Vagina (tissue), 2 donors: Measurements from ENCODE around the gene CETN1.

Experiments
- POLR2A ChIP-seq, 2 donors: fragments of 450-650 bp; IDR thresholded peaks; one replicate each; pipeline ENCODE4 v1.6.1; 2017; ENCODE audit warnings: antibody characterized with exemption in 2 of 2, mild to moderate bottlenecking in 2 of 2, moderate library complexity in 2 of 2
- TF ChIP-seq, protein P1 (sequence below), 3 experiments: fragments of 450-650 bp in 2 of 3; fragments of 200-600 bp in 1 of 3; sonication (generic) in 1 of 3; IDR thresholded peaks; one replicate each; pipeline ENCODE4 v1.5.1; 2017 to 2019; ENCODE audit warnings: antibody characterized with exemption in 3 of 3, mild to moderate bottlenecking in 2 of 3, moderate library complexity in 2 of 3

DNA sequence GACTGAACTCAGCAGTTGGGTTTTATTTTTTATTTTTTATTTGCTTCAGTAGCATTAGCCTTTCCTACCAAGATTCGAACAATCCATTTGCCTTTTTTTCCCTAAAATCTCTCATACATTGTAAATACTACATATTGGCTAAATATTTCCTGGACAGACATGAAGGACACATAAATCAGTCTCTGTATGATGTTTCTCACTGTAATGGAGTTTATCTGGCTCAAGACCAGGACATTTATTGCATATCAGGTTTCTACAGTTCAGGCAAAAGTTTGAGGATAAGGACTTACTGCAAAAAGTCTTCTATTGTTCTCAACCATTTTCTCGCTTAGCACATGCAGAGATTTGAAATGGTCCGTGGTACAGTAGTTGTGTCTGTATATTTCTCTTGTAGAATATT, 19.9 kb downstream of the CETN1 start:
- TF ChIP-seq, protein P1, sequence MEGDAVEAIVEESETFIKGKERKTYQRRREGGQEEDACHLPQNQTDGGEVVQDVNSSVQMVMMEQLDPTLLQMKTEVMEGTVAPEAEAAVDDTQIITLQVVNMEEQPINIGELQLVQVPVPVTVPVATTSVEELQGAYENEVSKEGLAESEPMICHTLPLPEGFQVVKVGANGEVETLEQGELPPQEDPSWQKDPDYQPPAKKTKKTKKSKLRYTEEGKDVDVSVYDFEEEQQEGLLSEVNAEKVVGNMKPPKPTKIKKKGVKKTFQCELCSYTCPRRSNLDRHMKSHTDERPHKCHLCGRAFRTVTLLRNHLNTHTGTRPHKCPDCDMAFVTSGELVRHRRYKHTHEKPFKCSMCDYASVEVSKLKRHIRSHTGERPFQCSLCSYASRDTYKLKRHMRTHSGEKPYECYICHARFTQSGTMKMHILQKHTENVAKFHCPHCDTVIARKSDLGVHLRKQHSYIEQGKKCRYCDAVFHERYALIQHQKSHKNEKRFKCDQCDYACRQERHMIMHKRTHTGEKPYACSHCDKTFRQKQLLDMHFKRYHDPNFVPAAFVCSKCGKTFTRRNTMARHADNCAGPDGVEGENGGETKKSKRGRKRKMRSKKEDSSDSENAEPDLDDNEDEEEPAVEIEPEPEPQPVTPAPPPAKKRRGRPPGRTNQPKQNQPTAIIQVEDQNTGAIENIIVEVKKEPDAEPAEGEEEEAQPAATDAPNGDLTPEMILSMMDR (IDR thresholded peaks at IDR 0.05): no peak
- TF ChIP-seq POLR2A (IDR thresholded peaks at IDR 0.05): no peak
